ENCODE data around the gene PLP2. TPM values are rescaled to one million over a fixed set of nuclear protein-coding genes. Genes with fewer than 3 reads are reported as not detected.
A peak's percentile ranks its signal among the peaks of the same experiment; 100 is the strongest.

PLP2 gene
- polyA plus RNA-seq, 6 donors from 2014 or later: 110 to 208 (median 153) TPM

- Mint-ChIP-seq H3K4me1 (no peaks in the 10 kb centered on the region), H3K36me3 (peaks cover 0 to 10% of the 10 kb centered on the region in 2 donors), H3K27ac (no peak overlapping the region), H3K27me3 (peaks cover 0 to 9% (median 5%) of the 10 kb centered on the region in 3 donors), H3K4me3 (peak overlapping the region in 1 of 8 donors; percentile 39), H3K9me3 (peaks cover 0 to 16% (median 0%) of the 10 kb centered on the region in 7 donors)
- ATAC-seq (ENCODE audit: low read depth in 2 of 2) (no peak), DNase-seq (no peak)
These were observed 38.7 kb downstream of the PLP2 start for GRCh38 chrX:49210406-49210805.

GRCh38 chrX:49211074-49211473, 39.4 kb downstream of the PLP2 start:
- ATAC-seq (ENCODE audit: low read depth in 2 of 2) (no peak), DNase-seq (no peak)
- Mint-ChIP-seq H3K27ac (no peak overlapping the region), H3K4me1 (no peaks in the 10 kb centered on the region), H3K4me3 (peak overlapping the region in 2 of 8 donors; percentile 11 to 77), H3K36me3 (peaks cover 0 to 10% of the 10 kb centered on the region in 2 donors), H3K27me3 (peaks cover 0 to 11% (median 9%) of the 10 kb centered on the region in 3 donors), H3K9me3 (peaks cover 0 to 16% (median 0%) of the 10 kb centered on the region in 7 donors)

- no peak for ATAC-seq (ENCODE audit: low read depth in 2 of 2)
- no peak overlapping the region for H3K27ac Mint-ChIP-seq
- H3K4me3 Mint-ChIP-seq: no peak overlapping the region
- peaks cover 0 to 16% (median 0%) of the 10 kb centered on the region in 7 donors for H3K9me3 Mint-ChIP-seq
- H3K36me3 Mint-ChIP-seq: peaks cover 0 to 10% of the 10 kb centered on the region in 2 donors
- H3K4me1 Mint-ChIP-seq: no peaks in the 10 kb centered on the region
- no peak for DNase-seq
- peaks cover 0 to 14% (median 9%) of the 10 kb centered on the region in 3 donors for H3K27me3 Mint-ChIP-seq
These were observed 40.5 kb downstream of the PLP2 start for GRCh38 chrX:49212209-49212608.

- H3K27me3 Mint-ChIP-seq: peaks cover 0 to 14% (median 9%) of the 10 kb centered on the region in 3 donors
- ATAC-seq (ENCODE audit: low read depth in 2 of 2): no peak
- H3K4me1 Mint-ChIP-seq: no peaks in the 10 kb centered on the region
- H3K36me3 Mint-ChIP-seq: peaks cover 0 to 10% of the 10 kb centered on the region in 2 donors
- no peak overlapping the region for H3K4me3 Mint-ChIP-seq
- H3K27ac Mint-ChIP-seq: no peak overlapping the region
- H3K9me3 Mint-ChIP-seq: peaks cover 0 to 16% (median 0%) of the 10 kb centered on the region in 7 donors
- no peak for DNase-seq
These were observed 41.2 kb downstream of the PLP2 start for GRCh38 chrX:49212861-49213260.

DNA sequence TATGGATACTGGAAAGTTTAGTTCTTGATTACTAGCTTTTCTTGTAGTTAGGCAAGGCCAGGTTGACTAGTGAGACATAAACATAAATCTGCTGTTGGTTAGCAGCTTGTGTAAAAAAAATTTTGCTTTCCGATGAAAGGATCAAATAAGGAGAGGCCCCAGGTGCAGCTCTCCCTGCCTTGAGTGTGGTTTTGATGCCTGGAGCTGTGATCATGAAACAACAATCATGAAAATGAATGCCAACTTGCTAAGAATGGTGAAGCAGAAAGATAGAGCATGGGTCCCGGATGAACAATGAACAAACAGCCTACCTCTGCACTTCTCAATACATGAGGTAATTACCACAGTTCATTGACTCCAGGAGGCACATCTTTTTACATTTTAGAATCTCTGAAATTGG, 42.7 kb downstream of the PLP2 start:
- peaks cover 0 to 14% (median 9%) of the 10 kb centered on the region in 3 donors for H3K27me3 Mint-ChIP-seq
- H3K4me3 Mint-ChIP-seq: no peak overlapping the region
- no peak for ATAC-seq (ENCODE audit: low read depth in 2 of 2)
- no peak overlapping the region for H3K27ac Mint-ChIP-seq
- H3K9me3 Mint-ChIP-seq: peaks cover 0 to 16% (median 0%) of the 10 kb centered on the region in 7 donors
- no peaks in the 10 kb centered on the region for H3K4me1 Mint-ChIP-seq
- H3K36me3 Mint-ChIP-seq: peaks cover 0 to 10% of the 10 kb centered on the region in 2 donors
- DNase-seq: no peak

- no peak for DNase-seq
- Mint-ChIP-seq H3K27ac (no peak overlapping the region), H3K36me3 (peaks cover 0 to 10% of the 10 kb centered on the region in 2 donors), H3K27me3 (peaks cover 0 to 14% (median 9%) of the 10 kb centered on the region in 3 donors), H3K4me1 (no peaks in the 10 kb centered on the region), H3K4me3 (no peak overlapping the region), H3K9me3 (peaks cover 0 to 16% (median 0%) of the 10 kb centered on the region in 7 donors)
- no peak for ATAC-seq (ENCODE audit: low read depth in 2 of 2)
These were observed 43.4 kb downstream of the PLP2 start for GRCh38 chrX:49214996-49215526.

DNA sequence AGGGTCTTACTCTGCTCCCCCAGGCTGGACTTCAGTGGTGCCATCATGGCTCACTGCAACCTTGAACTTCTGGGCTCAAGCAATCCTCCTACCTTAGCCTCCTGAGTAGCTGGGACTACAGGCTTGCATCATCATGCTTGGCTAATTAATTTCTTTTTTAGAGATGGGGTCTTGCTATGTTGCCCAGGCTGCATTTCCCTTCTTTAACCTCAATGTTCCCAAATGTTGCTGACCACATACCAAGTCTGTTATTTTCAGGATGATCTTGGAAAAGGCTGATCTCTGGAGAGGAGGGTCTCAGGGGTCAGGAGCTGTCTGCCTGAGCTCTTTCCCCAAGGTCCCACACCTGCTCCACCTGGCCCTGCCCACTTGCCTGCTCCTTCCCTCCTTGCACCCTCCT, 48.4 kb downstream of the PLP2 start:
- ATAC-seq (ENCODE audit: low read depth in 2 of 2) (no peak), DNase-seq (no peak)
- Mint-ChIP-seq H3K9me3 (peaks cover 0 to 12% (median 1%) of the 10 kb centered on the region in 7 donors), H3K36me3 (no peaks in the 10 kb centered on the region), H3K27ac (no peak overlapping the region), H3K4me1 (peaks cover 0 to 6% (median 2%) of the 10 kb centered on the region in 3 donors), H3K27me3 (peaks cover 0 to 29% (median 19%) of the 10 kb centered on the region in 3 donors), H3K4me3 (no peak overlapping the region)

GRCh38 chrX:49221868-49222267, 50.2 kb downstream of the PLP2 start:
- H3K27ac Mint-ChIP-seq: no peak overlapping the region
- DNase-seq: no peak
- no peaks in the 10 kb centered on the region for H3K36me3 Mint-ChIP-seq
- peaks cover 0 to 19% (median 18%) of the 10 kb centered on the region in 3 donors for H3K27me3 Mint-ChIP-seq
- ATAC-seq (ENCODE audit: low read depth in 2 of 2): no peak
- no peak overlapping the region for H3K4me3 Mint-ChIP-seq
- H3K4me1 Mint-ChIP-seq: peaks cover 0 to 6% (median 2%) of the 10 kb centered on the region in 3 donors
- H3K9me3 Mint-ChIP-seq: peaks cover 0 to 12% (median 1%) of the 10 kb centered on the region in 7 donors

Other genes with a start within 250 kb of the PLP2 start
- 10 to 100 TPM; 27.6 to 53.2 (median 39.1) TPM for gene OTUD5, start 214.3 kb upstream of the PLP2 start, polyA plus RNA-seq (ENCODE audit: low read depth in 6 of 6)
- gene KCND1, start 200.1 kb upstream of the PLP2 start, polyA plus RNA-seq (ENCODE audit: low read depth in 6 of 6): 1 to 10 TPM in 1 of 6 donors, under 1 TPM in 2, not detected in 3; 0.12 to 2.0 (median 0.18) TPM
- 10 to 100 TPM in 5 of 6 donors, 1 to 10 TPM in 1; 9.3 to 26.8 (median 13.6) TPM for gene GRIPAP1, start 169.6 kb upstream of the PLP2 start, polyA plus RNA-seq (ENCODE audit: low read depth in 6 of 6)
- gene TFE3, start 128.5 kb upstream of the PLP2 start, polyA plus RNA-seq (ENCODE audit: low read depth in 6 of 6): 10 to 100 TPM in 1 of 6 donors, 1 to 10 TPM in 5; 4.5 to 11.4 (median 6.1) TPM
- gene CCDC120, start 112.9 kb upstream of the PLP2 start, polyA plus RNA-seq (ENCODE audit: low read depth in 6 of 6): 1 to 10 TPM in 1 of 6 donors, under 1 TPM in 4, not detected in 1; 0.62 to 1.7 (median 0.79) TPM
- 10 to 100 TPM; 25.5 to 49.0 (median 38.8) TPM for gene PRAF2, start 97.9 kb upstream of the PLP2 start, polyA plus RNA-seq (ENCODE audit: low read depth in 6 of 6)
- gene WDR45, start 92.0 kb upstream of the PLP2 start, polyA plus RNA-seq (ENCODE audit: low read depth in 6 of 6): 10 to 100 TPM; 50.0 to 84.9 (median 57.4) TPM
- 10 to 100 TPM; 17.9 to 33.9 (median 22.0) TPM for gene GPKOW, start 48.2 kb upstream of the PLP2 start, polyA plus RNA-seq (ENCODE audit: low read depth in 6 of 6)
- under 1 TPM in 5 of 6 donors, not detected in 1; 0.18 to 0.96 (median 0.35) TPM for gene MAGIX, start 9.1 kb upstream of the PLP2 start, polyA plus RNA-seq (ENCODE audit: low read depth in 6 of 6)
- gene PRICKLE3, start 14.5 kb downstream of the PLP2 start, polyA plus RNA-seq (ENCODE audit: low read depth in 6 of 6): 1 to 10 TPM in 5 of 6 donors, not detected in 1; 3.6 to 8.6 (median 5.4) TPM
- gene SYP, start 28.3 kb downstream of the PLP2 start, polyA plus RNA-seq (ENCODE audit: low read depth in 6 of 6): 1 to 10 TPM in 1 of 6 donors, under 1 TPM in 4, not detected in 1; 0.15 to 1.3 (median 0.47) TPM
- gene CACNA1F, start 61.4 kb downstream of the PLP2 start, polyA plus RNA-seq (ENCODE audit: low read depth in 6 of 6): under 1 TPM; 0.08 to 0.25 (median 0.14) TPM
- gene CCDC22, start 63.6 kb downstream of the PLP2 start, polyA plus RNA-seq (ENCODE audit: low read depth in 6 of 6): 10 to 100 TPM; 19.5 to 37.1 (median 22.3) TPM
- under 1 TPM in 4 of 6 donors, not detected in 2; 0.15 to 0.32 (median 0.22) TPM for gene FOXP3, start 92.8 kb downstream of the PLP2 start, polyA plus RNA-seq (ENCODE audit: low read depth in 6 of 6)
- gene PPP1R3F, start 97.9 kb downstream of the PLP2 start, polyA plus RNA-seq (ENCODE audit: low read depth in 6 of 6): 10 to 100 TPM in 1 of 6 donors, 1 to 10 TPM in 5; 1.3 to 10.5 (median 2.4) TPM
- gene GAGE10, start 131.7 kb downstream of the PLP2 start, polyA plus RNA-seq (ENCODE audit: low read depth in 6 of 6): not detected
- gene GAGE12J, start 150.1 kb downstream of the PLP2 start, polyA plus RNA-seq (ENCODE audit: low read depth in 6 of 6): not detected
- not detected for gene GAGE13, start 159.7 kb downstream of the PLP2 start, polyA plus RNA-seq (ENCODE audit: low read depth in 6 of 6)